CD14-positive monocyte (primary cell): ENCODE measurements around the gene PCNA. TPM values are rescaled to one million over a fixed set of nuclear protein-coding genes. Genes with fewer than 3 reads are reported as not detected.

ENCODE experiments used
- DNase-seq, 3 donors: peaks; one replicate each; pipeline ENCODE4 v3.0.0-alpha.2; 2011 to 2022
- H2AFZ ChIP-seq: 2 replicates; pipeline ENCODE4 v1.6.0; 2012; ENCODE audit warnings: mild to moderate bottlenecking, low read depth, low read length, inconsistent platforms; ENCODE audit not compliant: insufficient read depth, poor library complexity, severe bottlenecking
- H3K27ac ChIP-seq, 2 donors: 1 replicate in 1 of 2; 2 replicates in 1 of 2; pipeline ENCODE4 v1.5.1; 2012 to 2013; ENCODE audit warnings: low read length in 2 of 2, control low read depth in 1 of 2, inconsistent platforms in 1 of 2, low read depth in 1 of 2, mild to moderate bottlenecking in 1 of 2
- H3K27me3 ChIP-seq, 2 donors: one replicate each; pipeline versions ENCODE4 v1.6.0 to v1.6.1; 2011 to 2013; ENCODE audit warnings: low read length in 2 of 2; ENCODE audit not compliant: control insufficient read depth in 2 of 2, insufficient read depth in 2 of 2
- H3K36me3 ChIP-seq, 2 donors: replicated peaks in 1 of 2; 1 replicate in 1 of 2; 2 replicates in 1 of 2; pipeline versions ENCODE4 v1.5.1 to v1.6.1; 2012 to 2013; ENCODE audit warnings: low read length in 2 of 2, control low read depth in 1 of 2, inconsistent platforms in 1 of 2, mild to moderate bottlenecking in 1 of 2; ENCODE audit not compliant: insufficient read depth in 2 of 2, control insufficient read depth in 1 of 2
- H3K4me1 ChIP-seq, 2 donors: 1 replicate in 1 of 2; 2 replicates in 1 of 2; pipeline versions ENCODE4 v1.5.1 to v1.6.1; 2012 to 2013; ENCODE audit warnings: low read length in 2 of 2, control low read depth in 1 of 2, inconsistent platforms in 1 of 2, mild to moderate bottlenecking in 1 of 2, moderate library complexity in 1 of 2; ENCODE audit not compliant: insufficient read depth in 2 of 2, control insufficient read depth in 1 of 2
- H3K4me2 ChIP-seq: replicated peaks from 2 replicates; pipeline ENCODE3; 2012; ENCODE audit warnings: low read length, moderate library complexity, mild to moderate bottlenecking; ENCODE audit not compliant: poor library complexity, severe bottlenecking; ENCODE audit errors: extremely low read depth
- H3K4me3 ChIP-seq, 3 experiments: fragments of 200-600 bp in 1 of 3; sonication (generic) in 1 of 3; replicated peaks in 1 of 3; 1 replicate in 2 of 3; 2 replicates in 1 of 3; pipeline ENCODE4 v1.5.1; 2011 to 2013; ENCODE audit warnings: low read length in 3 of 3, mild to moderate bottlenecking in 3 of 3, control low read depth in 2 of 3, low read depth in 2 of 3, inconsistent platforms in 1 of 3, moderate library complexity in 1 of 3
- H3K79me2 ChIP-seq: 2 replicates; pipeline ENCODE4 v1.6.0; 2012; ENCODE audit warnings: mild to moderate bottlenecking, control low read depth, inconsistent platforms, low read length, moderate library complexity; ENCODE audit not compliant: insufficient read depth
- H3K9ac ChIP-seq: 2 replicates; pipeline ENCODE4 v1.6.0; 2017; ENCODE audit warnings: low read length, mild to moderate bottlenecking; ENCODE audit not compliant: insufficient read depth, poor library complexity, severe bottlenecking
- H3K9me3 ChIP-seq, 2 donors: replicated peaks in 1 of 2; 1 replicate in 1 of 2; 2 replicates in 1 of 2; pipeline versions ENCODE4 v1.5.1 to v1.6.1; 2012 to 2013; ENCODE audit warnings: low read length in 2 of 2, control low read depth in 1 of 2; ENCODE audit not compliant: control insufficient read depth in 1 of 2, insufficient read depth in 1 of 2
- H4K20me1 ChIP-seq: 2 replicates; pipeline ENCODE4 v1.6.0; 2012; ENCODE audit warnings: mild to moderate bottlenecking, low read length, control low read depth, moderate library complexity; ENCODE audit not compliant: insufficient read depth
- H3K27ac Mint-ChIP-seq, 7 donors: one replicate each; pipeline ENCODE4 v1.8.0; 2020; ENCODE audit warnings: mild to moderate bottlenecking in 7 of 7, mixed read lengths in 7 of 7, moderate library complexity in 6 of 7, inconsistent platforms in 2 of 7
- H3K27me3 Mint-ChIP-seq, 3 donors: one replicate each; pipeline ENCODE4 v1.8.0; 2021 to 2022; ENCODE audit warnings: low read depth in 3 of 3, mild to moderate bottlenecking in 3 of 3, mixed read lengths in 3 of 3, moderate library complexity in 3 of 3, inconsistent platforms in 1 of 3
- H3K36me3 Mint-ChIP-seq, 2 donors: one replicate each; pipeline ENCODE4 v1.8.0; 2020; ENCODE audit warnings: mixed read lengths in 2 of 2, inconsistent platforms in 1 of 2, mild to moderate bottlenecking in 1 of 2
- H3K4me1 Mint-ChIP-seq: one replicate; pipeline ENCODE4 v1.8.0; 2020; ENCODE audit warnings: mild to moderate bottlenecking, mixed read lengths
- H3K4me3 Mint-ChIP-seq, 2 donors: one replicate each; pipeline ENCODE4 v1.8.0; 2020; ENCODE audit warnings: mild to moderate bottlenecking in 2 of 2, mixed read lengths in 2 of 2, moderate library complexity in 1 of 2
- H3K9me3 Mint-ChIP-seq, 7 donors: one replicate each; pipeline ENCODE4 v1.8.0; 2020 to 2022; ENCODE audit warnings: mixed read lengths in 7 of 7, mild to moderate bottlenecking in 6 of 7, moderate library complexity in 6 of 7, inconsistent platforms in 2 of 7
- WGBS: methylation state at CpG from one replicate; pipeline ENCODE4 v1.1.5; 2013; ENCODE audit warnings: missing lambda C conversion rate; ENCODE audit not compliant: insufficient coverage; 5-methylcytosine and 5-hydroxymethylcytosine counted together
- intact Hi-C, 2 donors: fragments of 100-400 bp; cut with micrococcal nuclease; formaldehyde crosslinking; loops; one replicate each; pipeline versions ENCODE4 v1.15.0 to v1.15.1; 2023
- polyA plus RNA-seq, 3 donors: library from polyadenylated mRNA; depleted of rRNA in 1 of 3; unstranded in 2 of 3; stranded (reverse) in 1 of 3; fragments of 300-500 nt in 2 of 3; fragments of >200 nt in 1 of 3; fragmentation: Illumina TruSeq in 2 of 3; gene quantifications; 1 replicate in 2 of 3; 2 replicates in 1 of 3; pipeline ENCODE4 v1.2.3, GENCODE V29; 2012 to 2021
- TF ChIP-seq, protein P1 (sequence below): fragments of 200-600 bp; IDR thresholded peaks from one replicate; pipeline ENCODE4 v1.8.0; 2022; ENCODE audit warnings: antibody characterized with exemption, mild to moderate bottlenecking

PCNA gene
- polyA plus RNA-seq, 3 donors = 27.9 to 35.0 (median 30.8) TPM

DNA sequence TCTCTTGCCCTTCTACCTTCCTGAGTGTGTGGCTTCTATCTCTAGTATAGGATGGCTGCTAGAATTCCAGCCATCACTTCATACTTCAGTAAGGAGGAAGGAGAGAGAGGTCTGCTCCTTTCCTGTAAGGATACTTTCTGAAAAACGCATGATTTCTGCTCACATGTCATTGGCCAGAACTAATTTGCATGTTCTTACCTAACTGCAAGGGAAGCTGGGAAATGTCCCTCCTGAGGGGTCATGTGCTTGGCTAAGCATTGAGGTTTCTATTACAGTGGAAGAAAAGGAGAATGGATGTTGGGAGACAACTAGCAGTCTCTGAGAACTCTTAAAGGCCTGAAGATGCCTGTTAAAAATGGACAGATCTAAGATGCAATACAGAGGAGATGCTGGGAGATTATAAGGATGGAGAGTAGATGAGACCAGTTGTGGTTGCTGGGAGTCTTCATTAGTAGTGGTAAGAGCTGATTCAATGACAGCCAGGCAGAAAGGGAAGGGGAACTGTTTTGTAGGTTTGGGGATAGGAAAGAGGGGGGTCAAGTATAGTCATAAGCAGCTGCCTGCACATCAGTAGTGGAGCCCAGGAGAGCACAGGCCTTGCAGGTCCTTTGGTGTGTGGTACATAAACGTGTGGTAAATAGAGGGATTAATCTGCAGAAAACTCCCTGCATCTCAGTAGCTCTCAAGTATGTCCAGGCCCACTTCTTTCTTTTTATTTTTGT lies 27.3 kb upstream of the PCNA start:
- H3K27me3 ChIP-seq = no peaks in the 10 kb centered on the region
- Mint-ChIP-seq H3K4me3 (peak overlapping the region in 1 of 2 donors; percentile 10), H3K9me3 (no peaks in the 10 kb centered on the region), H3K27ac (peak overlapping the region; percentile 83 to 96 (median 88)), H3K36me3 (peaks cover 3 to 32% of the 10 kb centered on the region in 2 donors), H3K4me1 (peaks cover 65% of the 10 kb centered on the region), H3K27me3 (peaks cover 0 to 2% (median 0%) of the 10 kb centered on the region in 3 donors)
- peak overlapping the region; percentile 57 for H3K4me2 ChIP-seq
- intact Hi-C loops = no loop called here
- H4K20me1 ChIP-seq = peaks cover 36% of the 10 kb centered on the region
- H3K9me3 ChIP-seq = no peaks in the 10 kb centered on the region
- peak overlapping the region; percentile 52 to 73 for H3K27ac ChIP-seq
- H3K36me3 ChIP-seq = no peaks in the 10 kb centered on the region
- WGBS = 40% methylated on average over 1 of the region's 2 CpGs
- peak; percentile 60 to 74 (median 67) for DNase-seq
- H3K4me3 ChIP-seq = peak overlapping the region in 1 of 3 experiments; percentile 22
- no peak overlapping the region for H3K9ac ChIP-seq
- no peak overlapping the region for H2AFZ ChIP-seq
- H3K4me1 ChIP-seq = peaks cover 64 to 76% of the 10 kb centered on the region in 2 donors
- H3K79me2 ChIP-seq = peaks cover 90% of the 10 kb centered on the region
- TF ChIP-seq, protein P1, sequence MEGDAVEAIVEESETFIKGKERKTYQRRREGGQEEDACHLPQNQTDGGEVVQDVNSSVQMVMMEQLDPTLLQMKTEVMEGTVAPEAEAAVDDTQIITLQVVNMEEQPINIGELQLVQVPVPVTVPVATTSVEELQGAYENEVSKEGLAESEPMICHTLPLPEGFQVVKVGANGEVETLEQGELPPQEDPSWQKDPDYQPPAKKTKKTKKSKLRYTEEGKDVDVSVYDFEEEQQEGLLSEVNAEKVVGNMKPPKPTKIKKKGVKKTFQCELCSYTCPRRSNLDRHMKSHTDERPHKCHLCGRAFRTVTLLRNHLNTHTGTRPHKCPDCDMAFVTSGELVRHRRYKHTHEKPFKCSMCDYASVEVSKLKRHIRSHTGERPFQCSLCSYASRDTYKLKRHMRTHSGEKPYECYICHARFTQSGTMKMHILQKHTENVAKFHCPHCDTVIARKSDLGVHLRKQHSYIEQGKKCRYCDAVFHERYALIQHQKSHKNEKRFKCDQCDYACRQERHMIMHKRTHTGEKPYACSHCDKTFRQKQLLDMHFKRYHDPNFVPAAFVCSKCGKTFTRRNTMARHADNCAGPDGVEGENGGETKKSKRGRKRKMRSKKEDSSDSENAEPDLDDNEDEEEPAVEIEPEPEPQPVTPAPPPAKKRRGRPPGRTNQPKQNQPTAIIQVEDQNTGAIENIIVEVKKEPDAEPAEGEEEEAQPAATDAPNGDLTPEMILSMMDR = no peak

DNA sequence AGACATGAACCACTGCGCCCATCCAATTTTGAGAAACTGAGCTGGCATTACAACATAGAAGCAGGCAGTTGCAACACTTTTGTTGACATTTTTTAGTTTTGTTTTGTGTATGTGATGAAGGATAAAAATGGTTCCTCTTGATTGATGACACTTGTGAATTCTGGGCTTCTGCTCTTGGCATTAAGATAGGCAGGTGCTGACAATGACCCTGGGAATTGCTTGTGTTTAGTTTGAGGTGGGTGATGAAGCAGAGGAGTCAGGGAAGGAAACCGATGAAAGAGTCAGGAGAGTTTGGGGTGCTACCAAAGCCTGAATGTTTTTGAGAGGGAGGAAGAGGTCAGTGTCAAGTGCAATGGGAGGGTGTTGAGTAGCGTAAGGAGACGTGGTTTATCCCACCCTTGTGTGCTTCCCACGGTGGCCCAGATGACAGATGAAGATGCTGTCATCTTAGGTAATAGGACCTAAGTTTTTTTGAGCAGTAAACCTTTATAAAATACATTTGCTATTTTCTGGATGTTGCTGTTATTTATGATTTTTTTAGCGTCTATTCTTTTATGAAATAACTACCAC lies 26.4 kb upstream of the PCNA start:
- H3K9me3 ChIP-seq = no peaks in the 10 kb centered on the region
- H3K27ac Mint-ChIP-seq = peak overlapping the region; percentile 84 to 97 (median 91)
- no peaks in the 10 kb centered on the region for H3K36me3 ChIP-seq
- H3K4me3 Mint-ChIP-seq = peak overlapping the region in 1 of 2 donors; percentile 80
- peaks cover 0 to 2% (median 0%) of the 10 kb centered on the region in 3 donors for H3K27me3 Mint-ChIP-seq
- peaks cover 39% of the 10 kb centered on the region for H4K20me1 ChIP-seq
- H3K27me3 ChIP-seq = no peaks in the 10 kb centered on the region
- peaks cover 90% of the 10 kb centered on the region for H3K79me2 ChIP-seq
- H3K9me3 Mint-ChIP-seq = no peaks in the 10 kb centered on the region
- peaks cover 3 to 29% of the 10 kb centered on the region in 2 donors for H3K36me3 Mint-ChIP-seq
- DNase-seq = peak; percentile 27 to 61 (median 51)
- WGBS = 29% methylated on average over 4 of the region's 6 CpGs
- H3K4me3 ChIP-seq = peak overlapping the region in 1 of 3 experiments; percentile 37
- H3K4me1 Mint-ChIP-seq = peaks cover 70% of the 10 kb centered on the region
- H2AFZ ChIP-seq = peak overlapping the region; percentile 4
- peak overlapping the region; percentile 57 for H3K4me2 ChIP-seq
- H3K4me1 ChIP-seq = peaks cover 68 to 74% of the 10 kb centered on the region in 2 donors
- TF ChIP-seq, protein P1 = no peak
- H3K27ac ChIP-seq = peak overlapping the region; percentile 39 to 73
- intact Hi-C loops = no loop called here
- no peak overlapping the region for H3K9ac ChIP-seq
